Measurements from ENCODE around the gene CMTM5. TPM values are rescaled to one million over a fixed set of nuclear protein-coding genes. Genes with fewer than 3 reads are reported as not detected.

The CMTM5 gene
- total RNA-seq: 1.3 TPM

GRCh38 chr14:23376482-23377197 is at the start of gene CMTM5:
TSS of gene CMTM5 (plus strand) at chr14:23377046. CDS start at chr14:23377252, 206 bp downstream.

DNA sequence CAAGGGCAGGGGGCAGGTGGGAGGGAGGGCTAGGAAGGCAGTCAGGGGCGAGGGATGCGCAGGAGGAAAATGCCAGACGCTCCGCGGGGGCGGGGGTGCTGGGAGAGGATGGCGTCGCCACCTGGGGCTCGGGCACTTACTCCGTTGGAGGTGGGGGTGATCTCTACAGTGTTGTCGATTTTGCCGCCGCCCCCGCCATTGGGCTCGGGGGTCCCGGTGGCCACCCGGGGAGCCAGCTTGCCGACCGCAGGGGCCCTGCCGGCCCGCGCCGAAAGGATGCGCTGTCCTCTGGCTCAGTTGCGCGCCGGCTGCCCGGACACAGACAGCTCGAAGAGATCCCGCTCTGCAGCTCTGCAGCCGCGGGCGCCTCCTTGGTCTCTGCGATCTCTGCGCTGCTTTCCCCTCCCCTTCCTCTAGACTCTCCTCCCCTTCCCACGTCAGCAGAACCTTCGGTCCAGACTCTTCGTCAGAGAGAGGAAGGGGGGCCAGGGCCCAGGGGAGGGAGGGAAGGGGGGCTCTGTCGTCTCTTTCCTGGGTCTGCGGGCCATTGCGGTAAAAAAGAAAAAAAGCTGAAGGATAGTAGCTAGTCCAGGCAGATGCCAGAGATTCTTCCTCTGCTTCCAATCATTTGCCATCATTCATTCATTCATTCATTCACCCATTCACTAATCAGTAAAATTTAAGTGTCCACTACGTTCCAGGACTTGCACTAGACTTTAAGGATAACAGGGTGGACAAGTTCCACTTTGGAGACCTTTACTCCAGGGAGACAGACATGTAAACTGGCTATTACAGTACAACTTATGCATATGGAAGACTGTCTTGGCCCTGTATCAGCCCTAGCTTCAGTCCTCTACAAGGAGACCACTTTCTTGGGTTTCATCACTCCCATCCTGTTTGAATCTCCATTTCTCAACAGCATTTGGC is 24.1 kb upstream of the CMTM5 start, which contains the start of gene SLC22A17:
Gene SLC22A17 (minus strand): TSS at position 382 of the 927 bp plus-strand sequence.

DNA sequence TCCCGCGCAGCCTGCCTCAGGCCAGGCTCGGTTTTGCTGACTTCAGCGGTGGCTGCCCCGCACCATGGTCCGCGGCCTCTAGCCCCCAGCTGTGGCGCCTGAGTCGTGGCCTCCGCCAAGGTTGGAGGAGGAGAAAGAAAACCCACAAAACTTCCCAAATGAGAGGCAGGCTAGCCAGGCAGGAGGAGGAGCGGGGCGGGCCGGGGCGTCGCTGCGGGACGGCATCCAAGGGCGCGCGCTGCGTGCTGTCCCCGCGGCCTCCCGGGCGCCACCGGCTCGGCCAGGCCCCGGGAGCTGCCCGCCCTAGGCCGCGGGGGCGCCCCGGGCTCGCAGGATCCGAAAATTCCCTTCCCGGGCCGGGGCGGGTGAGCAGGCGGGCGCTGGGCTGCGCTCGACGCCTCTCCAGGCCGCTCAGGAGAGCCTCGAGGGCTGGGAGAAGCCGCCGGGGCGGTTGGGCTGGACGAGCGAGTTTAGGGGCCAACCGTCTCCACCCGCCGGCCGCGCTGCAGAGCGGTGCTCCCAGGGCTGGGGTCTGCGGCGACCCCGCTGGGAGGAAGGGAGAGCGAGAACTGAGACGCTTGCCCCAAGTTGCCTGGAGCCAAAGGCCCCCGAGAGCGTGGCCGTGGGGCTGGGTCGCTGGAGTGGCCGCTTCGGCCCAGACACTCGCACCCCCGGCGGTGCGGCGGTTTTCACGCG is 11.7 kb upstream of the CMTM5 start, which contains the start of gene EFS:
Gene EFS (minus strand): TSS at position 137 of the 696 bp plus-strand sequence. CDS start 147 bp downstream, outside the sequence.

GRCh38 chr14:23372509-23372908 is 4.3 kb upstream of the CMTM5 start, which contains the start of gene IL25:
TSS of gene IL25 (plus strand) at chr14:23372809.

DNA sequence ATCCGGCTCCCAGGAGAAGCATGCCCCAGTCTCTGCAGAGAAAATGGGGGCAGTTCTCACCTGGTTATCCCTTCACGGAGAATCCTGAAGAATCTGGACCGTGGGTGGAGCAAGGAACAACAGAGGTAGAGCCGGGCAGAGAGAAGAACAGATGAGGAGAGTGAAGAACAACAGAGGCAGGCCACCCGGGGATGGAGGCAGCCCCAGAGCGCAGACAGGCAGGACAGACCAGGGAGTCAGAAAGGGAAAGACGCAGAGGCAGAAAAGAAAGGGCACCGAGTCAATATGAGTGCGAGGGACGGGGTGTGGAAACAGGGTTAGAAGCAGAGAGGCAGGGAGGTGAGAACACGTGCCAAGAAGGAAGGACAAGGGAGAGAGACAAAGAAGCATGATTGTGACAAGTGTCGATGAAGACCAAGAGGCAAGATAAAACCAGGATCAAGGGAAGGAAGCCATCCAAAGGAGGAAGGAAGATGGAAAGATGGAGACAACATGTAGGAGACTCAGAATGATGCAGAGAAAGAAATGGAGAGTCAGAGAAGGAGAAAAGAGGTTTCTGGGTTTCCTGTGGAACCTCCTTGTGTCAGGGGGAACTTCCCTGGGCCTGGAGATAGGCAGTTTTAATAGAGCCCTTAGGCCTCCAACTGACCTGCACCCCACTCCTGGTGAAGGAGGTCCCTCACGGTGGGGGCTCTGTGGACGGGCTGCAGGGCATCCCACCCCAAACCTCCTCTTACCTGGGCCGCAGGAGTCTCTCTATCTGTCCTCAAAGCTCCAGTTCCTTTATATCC is 30.9 kb downstream of the CMTM5 start, which contains the start of gene MYH6:
Gene MYH6 (minus strand): TSS at position 758 of the 791 bp plus-strand sequence. CDS start 1,050 bp downstream, outside the sequence.

Small RNA genes lying within 50 kb of the gene (small RNA-seq; reads per million reads assigned to genes)
- gene MIR208A (ENCODE audit: low replicate concordance) (not detected), gene MIR208B (ENCODE audit: low replicate concordance) (0.37 reads per million, percentile 24 among the genes with 10 or more reads in this experiment)

Other genes with a start within 250 kb of the CMTM5 start
- gene SLC7A8, start 193.4 kb upstream of the CMTM5 start, total RNA-seq: 5.0 TPM
- gene RNF212B, start 139.1 kb upstream of the CMTM5 start, total RNA-seq: not detected
- gene HOMEZ, start 90.9 kb upstream of the CMTM5 start, total RNA-seq: 4.1 TPM
- gene PPP1R3E, start 74.2 kb upstream of the CMTM5 start, total RNA-seq: 12.8 TPM
- 20.3 TPM for gene BCL2L2, start 70.2 kb upstream of the CMTM5 start, total RNA-seq
- gene PABPN1, start 55.6 kb upstream of the CMTM5 start, total RNA-seq: 94.8 TPM
- gene SLC22A17, start 24.2 kb upstream of the CMTM5 start, total RNA-seq: 164 TPM
- gene EFS, start 11.9 kb upstream of the CMTM5 start, total RNA-seq: 24.1 TPM
- not detected for gene IL25, start 4.2 kb upstream of the CMTM5 start, total RNA-seq
- gene MYH6, start 31.2 kb downstream of the CMTM5 start, total RNA-seq: not detected
- gene MYH7, start 58.6 kb downstream of the CMTM5 start, total RNA-seq: 0.31 TPM
- 46.3 TPM for gene NGDN, start 92.7 kb downstream of the CMTM5 start, total RNA-seq
- gene ZFHX2, start 174.7 kb downstream of the CMTM5 start, total RNA-seq: 5.0 TPM
- gene THTPA, start 179.2 kb downstream of the CMTM5 start, total RNA-seq: 16.9 TPM
- gene AP1G2, start 190.7 kb downstream of the CMTM5 start, total RNA-seq: 41.9 TPM
- 50.1 TPM for gene JPH4, start 201.7 kb downstream of the CMTM5 start, total RNA-seq